GM18499 (cell line): ENCODE results near the gene ASB10.

Experiments used
- ATAC-seq: cut with Tn5 transposase; IDR thresholded peaks from one replicate; pipeline ENCODE4 v1.9.1; 2021; ENCODE audit warnings: moderate number of reproducible peaks; ENCODE audit not compliant: insufficient read depth, unreplicated experiment

Gene ASB10

DNA sequence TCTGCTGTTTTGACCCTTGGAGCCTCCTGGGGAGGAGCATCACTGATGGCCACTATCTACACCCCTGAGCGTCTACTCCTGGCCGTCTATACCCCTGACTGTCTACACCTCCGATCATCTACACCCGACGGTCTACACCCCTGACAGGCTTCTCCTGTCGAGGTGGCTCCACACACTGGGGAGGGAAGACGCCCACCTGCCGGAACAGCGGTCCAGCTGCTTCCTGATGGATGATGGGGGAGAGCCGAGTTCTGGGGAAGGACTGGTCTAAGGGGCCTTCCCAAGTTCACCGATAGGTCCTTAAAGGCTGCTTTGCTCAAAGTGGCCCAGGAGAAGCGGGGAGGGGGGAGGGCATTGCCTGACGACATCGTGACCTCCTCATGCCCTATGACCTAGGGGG is 58.9 kb downstream of the ASB10 start:
- ATAC-seq = no peak

GRCh38 chr7:151126491-151127137 is 60.4 kb downstream of the ASB10 start:
- no peak for ATAC-seq

DNA sequence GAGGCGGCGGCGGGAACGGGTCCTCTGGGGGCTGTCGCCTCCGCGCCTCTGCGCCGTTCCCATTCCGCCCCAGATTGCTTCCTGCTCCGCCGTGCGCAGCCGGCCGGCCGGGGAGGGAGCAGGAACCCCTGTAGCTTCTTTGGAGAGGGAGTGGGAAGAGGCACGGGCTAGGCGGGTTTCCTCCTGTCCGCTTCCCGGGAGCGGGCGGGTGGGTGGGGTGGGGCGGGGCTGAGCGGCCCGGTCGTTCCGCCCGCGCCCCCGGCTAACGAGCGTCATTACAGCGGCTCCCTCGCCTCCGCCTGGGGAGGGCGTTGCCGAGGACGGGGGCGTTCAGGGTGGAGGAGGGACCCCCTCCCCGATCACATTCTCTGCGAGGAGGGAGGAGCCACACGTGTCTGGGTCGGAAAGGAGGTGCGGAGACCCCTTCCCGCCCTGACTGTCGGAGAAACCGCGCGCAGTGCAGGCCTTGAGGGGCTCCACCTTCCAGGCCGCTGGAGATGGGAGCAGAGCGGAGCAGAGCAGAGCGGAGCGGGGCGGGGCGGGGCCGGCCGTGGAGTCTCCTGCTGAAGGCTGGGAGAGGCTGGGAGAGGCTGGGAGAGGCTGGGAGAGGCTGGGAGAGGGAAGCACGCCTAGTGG is 61.1 kb downstream of the ASB10 start:
- ATAC-seq = no peak
